K562 (cell line): ENCODE measurements around the gene HAGHL.

ENCODE experiments used
- CTCF ChIP-seq, 3 experiments: IDR thresholded peaks in 2 of 3; conservative IDR thresholded peaks in 1 of 3; 2 replicates each; pipeline ENCODE4 v1.5.1; 2011 to 2012; ENCODE audit warnings: low read length in 3 of 3, mild to moderate bottlenecking in 3 of 3, control low read depth in 2 of 3, improper control_type of control experiment in 1 of 3, inconsistent platforms in 1 of 3, low read depth in 1 of 3, mixed read lengths in 1 of 3, moderate library complexity in 1 of 3; ENCODE audit not compliant: insufficient read depth in 2 of 3
- FOXO4 ChIP-seq: fragments of 450-650 bp; formaldehyde crosslinking; IDR thresholded peaks from 2 replicates; pipeline ENCODE4 v1.4.0; 2020; ENCODE audit warnings: mild to moderate bottlenecking, moderate library complexity
- NEUROD1 ChIP-seq: fragments of 150-350 bp; IDR thresholded peaks from 2 replicates; pipeline ENCODE4 v1.6.1; 2014; ENCODE audit warnings: borderline replicate concordance, low read length, low read depth; ENCODE audit not compliant: partially characterized antibody
- ZNF143 ChIP-seq: sonication (generic); formaldehyde crosslinking; IDR thresholded peaks from 2 replicates; pipeline ENCODE4 v1.9.0; 2022; ENCODE audit warnings: mild to moderate bottlenecking, missing genetic modification reagents

- TF ChIP-seq CTCF (IDR thresholded peaks at IDR 0.05 in 2 of 3, conservative IDR thresholded peaks at IDR 0.05 in 1 of 3; ENCODE audit: insufficient read depth in 2 of 3, low read depth in 1 of 3, low read length in 3 of 3) (no peak), NEUROD1 (no peak), ZNF143 (no peak), FOXO4 (CRISPR knock-in tag) (no peak)
Measured at GRCh38 chr16:778909-779527, 52.1 kb downstream of the HAGHL start.
